Skeletal muscle cell (primary cell): ENCODE results near the gene ARMC12.

Experiments
- DNase-seq: peaks from one replicate; pipeline ENCODE4 v3.0.0-alpha.2; 2010; ENCODE audit warnings: low read depth
- H3K4me3 ChIP-seq: 2 replicates; pipeline ENCODE4 v1.5.1; 2011; ENCODE audit warnings: low read depth, mild to moderate bottlenecking, control low read depth, low read length, moderate library complexity

Gene ARMC12

GRCh38 chr6:35757456-35758123 is 20.8 kb downstream of the ARMC12 start:
- DNase-seq, result peak; percentile 13

GRCh38 chr6:35759426-35759825 is 22.6 kb downstream of the ARMC12 start:
- no peak for DNase-seq
- H3K4me3 ChIP-seq, result no peak overlapping the region

More at GRCh38 chr6:35757456-35758123, 20.8 kb downstream of the ARMC12 start:
- no peak overlapping the region for H3K4me3 ChIP-seq

GRCh38 chr6:35765739-35766138 is 28.9 kb downstream of the ARMC12 start:
- no peak overlapping the region for H3K4me3 ChIP-seq
- DNase-seq, result no peak

GRCh38 chr6:35769211-35769610 is 32.4 kb downstream of the ARMC12 start:
- no peak for DNase-seq
- H3K4me3 ChIP-seq, result no peak overlapping the region

- no peak overlapping the region for H3K4me3 ChIP-seq
- no peak for DNase-seq
Measured at GRCh38 chr6:35771343-35771627, 34.5 kb downstream of the ARMC12 start.

- H3K4me3 ChIP-seq, result no peak overlapping the region
- no peak for DNase-seq
Measured at GRCh38 chr6:35774116-35774794, 37.4 kb downstream of the ARMC12 start.

- no peak overlapping the region for H3K4me3 ChIP-seq
- no peak for DNase-seq
Measured at GRCh38 chr6:35775031-35775430, 38.2 kb downstream of the ARMC12 start.

- DNase-seq, result no peak
Measured at GRCh38 chr6:35776364-35777215, 39.8 kb downstream of the ARMC12 start, which contains the start of gene CLPSL2. Gene CLPSL2 (plus strand): TSS chr6:35776598. CDS start chr6:35776619, 21 bp downstream.

GRCh38 chr6:35777356-35778102 is 40.7 kb downstream of the ARMC12 start:
- no peak overlapping the region for H3K4me3 ChIP-seq
- DNase-seq, result no peak

More at GRCh38 chr6:35776364-35777215, 39.8 kb downstream of the ARMC12 start, which contains the start of gene CLPSL2:
- peak within 1 kb of the TSS; percentile 49 for H3K4me3 ChIP-seq

- DNase-seq, result no peak
Measured at GRCh38 chr6:35778437-35778836, 41.6 kb downstream of the ARMC12 start.

GRCh38 chr6:35780719-35781118 is 43.9 kb downstream of the ARMC12 start, which contains the start of gene CLPSL1:
Gene CLPSL1 (plus strand): TSS chr6:35781019. CDS start chr6:35781111, 92 bp downstream.
- DNase-seq, result no peak
- no peak within 1 kb of the TSS for H3K4me3 ChIP-seq

More at GRCh38 chr6:35778437-35778836, 41.6 kb downstream of the ARMC12 start:
- no peak overlapping the region for H3K4me3 ChIP-seq

- no peak for DNase-seq
- H3K4me3 ChIP-seq, result no peak overlapping the region
Measured at GRCh38 chr6:35781290-35781689, 44.5 kb downstream of the ARMC12 start.

- no peak for DNase-seq
Measured at GRCh38 chr6:35782424-35782823, 45.6 kb downstream of the ARMC12 start.

GRCh38 chr6:35784200-35784599 is 47.4 kb downstream of the ARMC12 start:
- no peak for DNase-seq
- H3K4me3 ChIP-seq, result no peak overlapping the region

More at GRCh38 chr6:35782424-35782823, 45.6 kb downstream of the ARMC12 start:
- H3K4me3 ChIP-seq, result no peak overlapping the region

GRCh38 chr6:35786272-35786671 is 49.4 kb downstream of the ARMC12 start:
- no peak overlapping the region for H3K4me3 ChIP-seq

GRCh38 chr6:35786810-35787209 is 50.0 kb downstream of the ARMC12 start:
- DNase-seq, result no peak
- H3K4me3 ChIP-seq, result no peak overlapping the region

More at GRCh38 chr6:35786272-35786671, 49.4 kb downstream of the ARMC12 start:
- no peak for DNase-seq

- H3K4me3 ChIP-seq, result no peak overlapping the region
- no peak for DNase-seq
Measured at GRCh38 chr6:35787266-35788218, 50.7 kb downstream of the ARMC12 start.

GRCh38 chr6:35788423-35788982 is 51.7 kb downstream of the ARMC12 start:
- no peak overlapping the region for H3K4me3 ChIP-seq
- DNase-seq, result no peak
